Liver (tissue), 9 donors: Measurements from ENCODE around the gene DNAJC10. TPM values are rescaled to one million over a fixed set of nuclear protein-coding genes. Genes with fewer than 3 reads are reported as not detected.

Experiments used
- DNase-seq: peaks from one replicate; pipeline ENCODE4 v3.0.0-alpha.2; 2017; ENCODE audit warnings: low spot score
- H3K27ac ChIP-seq, 2 donors: one replicate each; pipeline ENCODE4 v1.7.0; 2013; ENCODE audit warnings: inconsistent platforms in 2 of 2, low read length in 2 of 2, control low read depth in 1 of 2, low read depth in 1 of 2, mild to moderate bottlenecking in 1 of 2
- H3K27me3 ChIP-seq, 4 donors: one replicate each; pipeline versions ENCODE4 v1.6.1 to v1.7.0; 2013; ENCODE audit warnings: low read length in 3 of 4, inconsistent platforms in 1 of 4, mild to moderate bottlenecking in 1 of 4, moderate library complexity in 1 of 4; ENCODE audit not compliant: control insufficient read depth in 4 of 4, insufficient read depth in 4 of 4
- H3K36me3 ChIP-seq, 4 donors: one replicate each; pipeline versions ENCODE4 v1.6.1 to v1.7.0; 2013; ENCODE audit warnings: low read length in 3 of 4, mild to moderate bottlenecking in 3 of 4, low read depth in 1 of 4, moderate library complexity in 1 of 4; ENCODE audit not compliant: control insufficient read depth in 4 of 4, insufficient read depth in 3 of 4
- H3K4me1 ChIP-seq, 4 donors: one replicate each; pipeline versions ENCODE4 v1.6.1 to v1.7.0; 2013; ENCODE audit warnings: low read length in 3 of 4, mild to moderate bottlenecking in 3 of 4, moderate library complexity in 1 of 4; ENCODE audit not compliant: control insufficient read depth in 4 of 4, insufficient read depth in 4 of 4
- H3K4me3 ChIP-seq, 3 donors: one replicate each; pipeline versions ENCODE4 v1.6.1 to v1.7.0; 2013; ENCODE audit warnings: low read length in 3 of 3, control low read depth in 1 of 3, low read depth in 1 of 3, mild to moderate bottlenecking in 1 of 3
- H3K9ac ChIP-seq, 2 donors: one replicate each; pipeline ENCODE4 v1.7.0; 2013; ENCODE audit warnings: low read length in 2 of 2, mild to moderate bottlenecking in 2 of 2, moderate library complexity in 2 of 2, control low read depth in 1 of 2, low read depth in 1 of 2
- H3K9me3 ChIP-seq, 4 donors: one replicate each; pipeline versions ENCODE4 v1.6.1 to v1.7.0; 2013; ENCODE audit warnings: low read length in 3 of 4; ENCODE audit not compliant: control insufficient read depth in 4 of 4
- ATF3 ChIP-seq: IDR thresholded peaks from 2 replicates; pipeline ENCODE4 v1.6.1; 2016; ENCODE audit warnings: antibody characterized with exemption
- EGR1 ChIP-seq, 2 donors: IDR thresholded peaks; 2 replicates each; pipeline ENCODE4 v1.6.1; 2016 to 2018; ENCODE audit warnings: antibody characterized with exemption in 2 of 2, low read depth in 2 of 2
- FOXA1 ChIP-seq: IDR thresholded peaks from 2 replicates; pipeline ENCODE4 v1.6.1; 2016; ENCODE audit warnings: antibody characterized with exemption
- FOXA2 ChIP-seq: IDR thresholded peaks from 2 replicates; pipeline ENCODE4 v1.6.1; 2016; ENCODE audit warnings: antibody characterized with exemption
- HNF4A ChIP-seq, 2 donors: conservative IDR thresholded peaks; 2 replicates each; pipeline ENCODE4 v1.6.1; 2016; ENCODE audit warnings: antibody characterized with exemption in 2 of 2, mild to moderate bottlenecking in 2 of 2
- HNF4G ChIP-seq: IDR thresholded peaks from 2 replicates; pipeline ENCODE4 v1.6.1; 2016; ENCODE audit warnings: antibody characterized with exemption
- JUND ChIP-seq, 2 donors: IDR thresholded peaks; 2 replicates each; pipeline ENCODE4 v1.6.1; 2016; ENCODE audit warnings: antibody characterized with exemption in 2 of 2
- NR2F2 ChIP-seq: IDR thresholded peaks from 2 replicates; pipeline ENCODE4 v1.6.1; 2016; ENCODE audit warnings: antibody characterized with exemption
- REST ChIP-seq: IDR thresholded peaks from 2 replicates; pipeline ENCODE4 v1.6.1; 2016; ENCODE audit warnings: antibody characterized with exemption, mild to moderate bottlenecking
- RXRA ChIP-seq, 2 donors: IDR thresholded peaks; 2 replicates each; pipeline ENCODE4 v1.6.1; 2017 to 2018; ENCODE audit warnings: antibody characterized with exemption in 2 of 2, mild to moderate bottlenecking in 1 of 2
- SP1 ChIP-seq: IDR thresholded peaks from 2 replicates; pipeline ENCODE4 v1.6.1; 2018; ENCODE audit warnings: antibody characterized with exemption, mild to moderate bottlenecking
- TAF1 ChIP-seq: conservative IDR thresholded peaks from 2 replicates; pipeline ENCODE4 v1.6.1; 2016; ENCODE audit warnings: antibody characterized with exemption, mild to moderate bottlenecking
- YY1 ChIP-seq: IDR thresholded peaks from 2 replicates; pipeline ENCODE4 v1.6.1; 2016; ENCODE audit warnings: antibody characterized with exemption, mild to moderate bottlenecking
- whole genome bisulfite sequencing: extraction: QIAGEN DNeasy Blood & Tissue Kit; methylation state at CpG from one replicate; pipeline ENCODE4 v1.1.7; 2013; 5-methylcytosine and 5-hydroxymethylcytosine counted together
- polyA plus RNA-seq, 2 donors: library from polyadenylated mRNA; stranded (reverse) in 1 of 2; unstranded in 1 of 2; fragments of 200-250 nt in 1 of 2; fragments of >200 nt in 1 of 2; fragmentation: Nextera tagmentation in 1 of 2; extraction: Ambion mirVana in 1 of 2; gene quantifications; one replicate each; pipeline versions ENCODE4 v1.2.1 to v1.2.3, GENCODE V29; 2013 to 2015
- total RNA-seq, 2 donors: library from RNA; depleted of rRNA; stranded (reverse); fragments of >200 nt; gene quantifications; one replicate each; pipeline ENCODE4 v1.2.3, GENCODE V29; 2014
- TF ChIP-seq, protein P1 (sequence below): IDR thresholded peaks from 2 replicates; pipeline ENCODE4 v1.6.1; 2016; ENCODE audit warnings: antibody characterized with exemption
- TF ChIP-seq, protein P2 (sequence below): IDR thresholded peaks from 2 replicates; pipeline ENCODE4 v1.6.1; 2016; ENCODE audit warnings: antibody characterized with exemption
- donor health status: healthy.
- donor health status: healthy.
- donor health status: healthy.
- donor health status: healthy.
- donor health status: healthy.

Gene DNAJC10
- total and polyA plus RNA-seq, 4 donors = 16.3 to 46.4 (median 21.2) TPM

DNA sequence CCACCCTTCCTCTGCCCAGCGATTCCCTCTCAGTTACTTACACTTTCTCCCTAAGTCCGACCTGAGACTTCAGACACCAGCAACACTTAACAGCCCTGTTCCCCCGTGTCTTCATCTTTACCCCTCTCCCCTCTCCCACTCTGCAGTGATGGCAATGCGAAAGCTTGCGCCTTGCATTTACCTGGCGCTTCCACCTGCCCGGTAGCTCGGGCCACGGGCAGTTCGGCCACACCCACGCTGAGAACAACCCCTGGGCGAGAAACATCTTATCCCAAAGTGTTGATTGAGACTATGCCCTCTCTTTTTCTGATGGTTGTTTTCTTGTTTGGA is 558 bp downstream of the DNAJC10 start:
- H3K9me3 ChIP-seq = no peaks in the 10 kb centered on the region
- H3K4me3 ChIP-seq = peak overlapping the region; percentile 85 to 91 (median 89)
- TF ChIP-seq NR2F2 (no peak), FOXA2 (no peak), ATF3 (no peak), TAF1 (no peak)
- WGBS = 1% methylated on average over 12 of the region's 12 CpGs
- H3K9ac ChIP-seq = peak overlapping the region in 1 of 2 donors; percentile 86
- H3K36me3 ChIP-seq = peaks cover 0 to 7% (median 0%) of the 10 kb centered on the region in 4 donors
- DNase-seq = no peak
- H3K27me3 ChIP-seq = no peaks in the 10 kb centered on the region
- H3K4me1 ChIP-seq = peaks cover 2 to 12% (median 4%) of the 10 kb centered on the region in 4 donors
- peak overlapping the region; percentile 42 to 60 for H3K27ac ChIP-seq

GRCh38 chr2:182717416-182717815 is 1.4 kb downstream of the DNAJC10 start:
- Histone ChIP-seq H3K27ac (no peak overlapping the region), H3K36me3 (peaks cover 0 to 7% (median 0%) of the 10 kb centered on the region in 4 donors), H3K9ac (no peak overlapping the region), H3K4me3 (no peak overlapping the region), H3K4me1 (peaks cover 2 to 12% (median 4%) of the 10 kb centered on the region in 4 donors), H3K27me3 (no peaks in the 10 kb centered on the region), H3K9me3 (no peaks in the 10 kb centered on the region)
- DNase-seq = no peak
- TF ChIP-seq YY1 (no peak), HNF4A (conservative IDR thresholded peaks at IDR 0.05) (no peak), HNF4G (no peak), TAF1 (no peak), JUND (IDR thresholded peaks at IDR 0.05) (no peak), FOXA1 (no peak), REST (no peak), NR2F2 (no peak), SP1 (no peak)
- TF ChIP-seq, protein P1, sequence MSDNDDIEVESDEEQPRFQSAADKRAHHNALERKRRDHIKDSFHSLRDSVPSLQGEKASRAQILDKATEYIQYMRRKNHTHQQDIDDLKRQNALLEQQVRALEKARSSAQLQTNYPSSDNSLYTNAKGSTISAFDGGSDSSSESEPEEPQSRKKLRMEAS = no peak
- TF ChIP-seq, protein P2, sequence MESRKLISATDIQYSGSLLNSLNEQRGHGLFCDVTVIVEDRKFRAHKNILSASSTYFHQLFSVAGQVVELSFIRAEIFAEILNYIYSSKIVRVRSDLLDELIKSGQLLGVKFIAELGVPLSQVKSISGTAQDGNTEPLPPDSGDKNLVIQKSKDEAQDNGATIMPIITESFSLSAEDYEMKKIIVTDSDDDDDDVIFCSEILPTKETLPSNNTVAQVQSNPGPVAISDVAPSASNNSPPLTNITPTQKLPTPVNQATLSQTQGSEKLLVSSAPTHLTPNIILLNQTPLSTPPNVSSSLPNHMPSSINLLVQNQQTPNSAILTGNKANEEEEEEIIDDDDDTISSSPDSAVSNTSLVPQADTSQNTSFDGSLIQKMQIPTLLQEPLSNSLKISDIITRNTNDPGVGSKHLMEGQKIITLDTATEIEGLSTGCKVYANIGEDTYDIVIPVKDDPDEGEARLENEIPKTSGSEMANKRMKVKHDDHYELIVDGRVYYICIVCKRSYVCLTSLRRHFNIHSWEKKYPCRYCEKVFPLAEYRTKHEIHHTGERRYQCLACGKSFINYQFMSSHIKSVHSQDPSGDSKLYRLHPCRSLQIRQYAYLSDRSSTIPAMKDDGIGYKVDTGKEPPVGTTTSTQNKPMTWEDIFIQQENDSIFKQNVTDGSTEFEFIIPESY = no peak
- WGBS = 62% methylated on average over 2 of the region's 2 CpGs

GRCh38 chr2:182717816-182718215 is 1.8 kb downstream of the DNAJC10 start:
- Histone ChIP-seq H3K9ac (no peak overlapping the region), H3K36me3 (peaks cover 0 to 7% (median 0%) of the 10 kb centered on the region in 4 donors), H3K27me3 (no peaks in the 10 kb centered on the region), H3K27ac (no peak overlapping the region), H3K4me1 (peaks cover 2 to 12% (median 4%) of the 10 kb centered on the region in 4 donors), H3K9me3 (no peaks in the 10 kb centered on the region), H3K4me3 (no peak overlapping the region)
- no peak for DNase-seq
- no peak for TF ChIP-seq REST
- TF ChIP-seq FOXA1 = no peak
- no peak for TF ChIP-seq SP1
- TF ChIP-seq TAF1 = no peak
- TF ChIP-seq JUND (IDR thresholded peaks at IDR 0.05) = no peak
- TF ChIP-seq ATF3 = no peak
- TF ChIP-seq EGR1 (IDR thresholded peaks at IDR 0.05; ENCODE audit: low read depth in 2 of 2) = no peak
- TF ChIP-seq, protein P2 = no peak
- TF ChIP-seq HNF4A (conservative IDR thresholded peaks at IDR 0.05) = no peak
- TF ChIP-seq RXRA (IDR thresholded peaks at IDR 0.05) = no peak
